Neural progenitor cell (in vitro differentiated cells): ENCODE results near the gene ALK. TPM values are rescaled to one million over a fixed set of nuclear protein-coding genes. Genes with fewer than 3 reads are reported as not detected.

Source experiments
- DNase-seq: peaks from one replicate; pipeline ENCODE4 v3.0.0-alpha.2; 2016; ENCODE audit warnings: low spot score
- H2AFZ ChIP-seq: fragments of 200-600 bp; sonication (generic); replicated peaks from 2 replicates; pipeline ENCODE4 v1.6.1; 2016; ENCODE audit warnings: antibody characterized with exemption
- H3F3A ChIP-seq: fragments of 200-600 bp; sonication (generic); 2 replicates; pipeline ENCODE4 v1.6.1; 2016; ENCODE audit warnings: antibody characterized with exemption, low read depth
- H3K27ac ChIP-seq: fragments of 200-600 bp; sonication (generic); 2 replicates; pipeline ENCODE4 v1.5.1; 2016; ENCODE audit warnings: mild to moderate bottlenecking
- H3K27me3 ChIP-seq: fragments of 200-600 bp; sonication (generic); 2 replicates; pipeline ENCODE4 v1.6.1; 2016; ENCODE audit warnings: mild to moderate bottlenecking, moderate library complexity
- H3K36me3 ChIP-seq: fragments of 200-600 bp; sonication (generic); 2 replicates; pipeline ENCODE4 v1.5.1; 2016
- H3K4me1 ChIP-seq: fragments of 200-600 bp; sonication (generic); 2 replicates; pipeline ENCODE4 v1.6.1; 2016; ENCODE audit warnings: mixed run types
- H3K4me2 ChIP-seq: fragments of 200-600 bp; sonication (generic); 2 replicates; pipeline ENCODE4 v1.6.1; 2016
- H3K4me3 ChIP-seq: fragments of 200-600 bp; sonication (generic); 2 replicates; pipeline ENCODE4 v1.5.1; 2016
- H3K79me2 ChIP-seq: fragments of 200-600 bp; sonication (generic); 2 replicates; pipeline ENCODE4 v1.6.1; 2016; ENCODE audit warnings: low read depth
- H3K9ac ChIP-seq: fragments of 200-600 bp; sonication (generic); 2 replicates; pipeline ENCODE4 v1.6.1; 2016
- H3K9me3 ChIP-seq: fragments of 200-600 bp; sonication (generic); 2 replicates; pipeline ENCODE4 v1.5.1; 2016; ENCODE audit warnings: low read depth
- H4K20me1 ChIP-seq: fragments of 200-600 bp; sonication (generic); 2 replicates; pipeline ENCODE4 v1.6.1; 2016; ENCODE audit warnings: low read depth
- H3K27ac Mint-ChIP-seq: 3 replicates; pipeline ENCODE4 v1.8.0; 2021; ENCODE audit warnings: mixed read lengths
- H3K27me3 Mint-ChIP-seq: 2 replicates; pipeline ENCODE4 v1.8.0; 2022; ENCODE audit warnings: low read depth, mild to moderate bottlenecking, inconsistent platforms, moderate library complexity, mixed read lengths; ENCODE audit not compliant: insufficient read depth
- H3K36me3 Mint-ChIP-seq: 3 replicates; pipeline ENCODE4 v1.8.0; 2021; ENCODE audit warnings: mixed read lengths
- H3K4me1 Mint-ChIP-seq: 3 replicates; pipeline ENCODE4 v1.8.0; 2021; ENCODE audit warnings: mixed read lengths
- H3K4me3 Mint-ChIP-seq: 3 replicates; pipeline ENCODE4 v1.8.0; 2021; ENCODE audit warnings: mild to moderate bottlenecking, moderate library complexity, mixed read lengths
- H3K9me3 Mint-ChIP-seq: 3 replicates; pipeline ENCODE4 v1.8.0; 2020; ENCODE audit warnings: mixed read lengths
- EZH2 ChIP-seq: fragments of 200-600 bp; sonication (generic); IDR thresholded peaks from 2 replicates; pipeline ENCODE4 v1.6.1; 2017; ENCODE audit warnings: antibody characterized with exemption, mild to moderate bottlenecking, moderate library complexity
- EZH2phosphoT487 ChIP-seq: fragments of 200-600 bp; sonication (generic); IDR thresholded peaks from 2 replicates; pipeline ENCODE4 v1.6.1; 2017; ENCODE audit warnings: antibody characterized with exemption
- total RNA-seq: library from RNA; depleted of rRNA; stranded (reverse); fragments of >200 nt; gene quantifications from 2 replicates; pipeline ENCODE4 v1.2.3, GENCODE V29; 2015; ENCODE audit warnings: low replicate concordance
- TF ChIP-seq, protein P1 (sequence below): fragments of 200-600 bp; sonication (generic); IDR thresholded peaks from 2 replicates; pipeline ENCODE4 v1.5.1; 2017; ENCODE audit warnings: antibody characterized with exemption, mild to moderate bottlenecking

Gene ALK
- total RNA-seq, 1 donor from 2014 or later, result not detected

DNA sequence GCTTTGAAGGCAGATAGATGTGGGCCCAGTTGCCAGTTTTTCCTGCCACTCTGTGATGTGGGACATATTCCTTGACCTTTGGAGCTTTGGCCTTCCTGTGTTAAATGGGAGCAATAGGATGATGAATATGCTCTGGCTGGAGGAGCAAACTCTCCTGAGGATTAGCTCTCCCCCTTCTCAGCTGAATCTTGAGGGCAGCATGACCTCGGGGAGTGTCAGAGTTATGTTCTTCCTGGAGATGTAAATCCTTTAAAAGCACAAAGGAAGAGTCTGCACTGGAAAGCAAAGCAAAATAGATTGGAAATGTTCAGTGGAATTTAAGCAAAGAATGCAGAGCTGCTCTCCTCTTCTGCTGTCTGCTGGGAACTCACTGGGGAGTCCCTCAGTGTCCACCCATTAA lies 160.1 kb downstream of the ALK start:
- TF ChIP-seq EZH2phosphoT487 (no peak), EZH2 (no peak)
- TF ChIP-seq, protein P1, sequence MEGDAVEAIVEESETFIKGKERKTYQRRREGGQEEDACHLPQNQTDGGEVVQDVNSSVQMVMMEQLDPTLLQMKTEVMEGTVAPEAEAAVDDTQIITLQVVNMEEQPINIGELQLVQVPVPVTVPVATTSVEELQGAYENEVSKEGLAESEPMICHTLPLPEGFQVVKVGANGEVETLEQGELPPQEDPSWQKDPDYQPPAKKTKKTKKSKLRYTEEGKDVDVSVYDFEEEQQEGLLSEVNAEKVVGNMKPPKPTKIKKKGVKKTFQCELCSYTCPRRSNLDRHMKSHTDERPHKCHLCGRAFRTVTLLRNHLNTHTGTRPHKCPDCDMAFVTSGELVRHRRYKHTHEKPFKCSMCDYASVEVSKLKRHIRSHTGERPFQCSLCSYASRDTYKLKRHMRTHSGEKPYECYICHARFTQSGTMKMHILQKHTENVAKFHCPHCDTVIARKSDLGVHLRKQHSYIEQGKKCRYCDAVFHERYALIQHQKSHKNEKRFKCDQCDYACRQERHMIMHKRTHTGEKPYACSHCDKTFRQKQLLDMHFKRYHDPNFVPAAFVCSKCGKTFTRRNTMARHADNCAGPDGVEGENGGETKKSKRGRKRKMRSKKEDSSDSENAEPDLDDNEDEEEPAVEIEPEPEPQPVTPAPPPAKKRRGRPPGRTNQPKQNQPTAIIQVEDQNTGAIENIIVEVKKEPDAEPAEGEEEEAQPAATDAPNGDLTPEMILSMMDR, result no peak
- H3K4me1 Mint-ChIP-seq, result peaks cover 26% of the 10 kb centered on the region

DNA sequence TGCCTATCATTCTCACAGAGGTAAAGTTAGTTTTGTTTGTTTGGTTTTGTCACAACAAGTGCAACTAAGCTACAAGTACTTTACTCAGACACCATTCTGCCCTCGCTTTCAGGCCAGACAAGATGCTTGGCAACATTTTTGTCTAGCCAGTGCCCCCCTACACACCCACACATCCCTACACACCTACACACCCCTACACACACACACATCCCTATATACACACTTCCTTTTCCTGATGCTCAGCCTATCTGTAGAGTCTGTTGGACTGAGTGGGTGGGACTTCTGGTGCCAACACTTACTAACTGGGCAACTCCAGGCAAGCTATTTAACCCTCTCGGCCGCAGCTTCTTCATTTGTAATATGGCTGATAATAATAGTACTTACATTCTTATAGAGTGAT lies 161.4 kb downstream of the ALK start:
- Histone ChIP-seq H3K4me3 (no peak overlapping the region), H3K9ac (no peak overlapping the region), H2AFZ (no peak overlapping the region), H3K79me2 (no peaks in the 10 kb centered on the region), H4K20me1 (no peaks in the 10 kb centered on the region), H3K36me3 (no peaks in the 10 kb centered on the region), H3F3A (no peaks in the 10 kb centered on the region), H3K4me2 (no peak overlapping the region), H3K9me3 (no peaks in the 10 kb centered on the region), H3K27me3 (no peaks in the 10 kb centered on the region), H3K27ac (no peak overlapping the region), H3K4me1 (peaks cover 13% of the 10 kb centered on the region)
- no peak for TF ChIP-seq EZH2
- TF ChIP-seq, protein P1, result no peak
- no peak for TF ChIP-seq EZH2phosphoT487
- H3K9me3 Mint-ChIP-seq, result no peaks in the 10 kb centered on the region
- no peaks in the 10 kb centered on the region for H3K36me3 Mint-ChIP-seq
- H3K27ac Mint-ChIP-seq, result no peak overlapping the region
- peaks cover 29% of the 10 kb centered on the region for H3K4me1 Mint-ChIP-seq
- no peak for DNase-seq
- H3K27me3 Mint-ChIP-seq, result no peaks in the 10 kb centered on the region
- no peak overlapping the region for H3K4me3 Mint-ChIP-seq

More for the DNA sequence above, 160.1 kb downstream of the ALK start:
- Mint-ChIP-seq H3K36me3 (no peaks in the 10 kb centered on the region), H3K27ac (no peak overlapping the region), H3K9me3 (no peaks in the 10 kb centered on the region), H3K4me3 (no peak overlapping the region), H3K27me3 (no peaks in the 10 kb centered on the region)
- no peak overlapping the region for H2AFZ ChIP-seq
- DNase-seq, result no peak
- no peaks in the 10 kb centered on the region for H4K20me1 ChIP-seq
- no peak overlapping the region for H3K27ac ChIP-seq
- H3F3A ChIP-seq, result no peaks in the 10 kb centered on the region
- H3K36me3 ChIP-seq, result no peaks in the 10 kb centered on the region
- H3K4me3 ChIP-seq, result no peak overlapping the region
- H3K9me3 ChIP-seq, result no peaks in the 10 kb centered on the region
- H3K4me2 ChIP-seq, result no peak overlapping the region
- peaks cover 13% of the 10 kb centered on the region for H3K4me1 ChIP-seq
- H3K27me3 ChIP-seq, result no peaks in the 10 kb centered on the region
- no peak overlapping the region for H3K9ac ChIP-seq
- H3K79me2 ChIP-seq, result no peaks in the 10 kb centered on the region

DNA sequence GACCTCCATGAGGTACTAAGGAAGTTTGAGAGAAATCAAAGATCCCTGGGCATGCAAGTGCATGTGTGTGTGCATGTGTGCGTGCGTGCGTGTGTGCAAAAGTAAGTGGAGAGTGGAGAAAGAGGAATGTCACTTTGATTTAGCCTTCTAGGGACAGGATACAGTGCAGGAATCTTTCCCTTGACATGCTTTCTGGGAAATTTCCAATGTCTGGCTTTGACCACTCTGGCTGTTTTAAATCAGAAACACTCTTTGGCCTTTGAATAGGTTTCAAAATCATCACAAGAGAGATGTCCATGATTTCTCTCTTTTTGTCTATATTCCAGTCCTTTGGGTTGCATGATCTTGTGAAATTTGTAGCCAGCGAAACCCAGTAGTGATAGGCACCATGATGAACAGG lies 162.0 kb downstream of the ALK start:
- H3F3A ChIP-seq, result no peaks in the 10 kb centered on the region
- no peaks in the 10 kb centered on the region for H3K9me3 ChIP-seq
- TF ChIP-seq EZH2 (no peak), EZH2phosphoT487 (no peak)
- TF ChIP-seq, protein P1, result no peak
- Mint-ChIP-seq H3K36me3 (no peaks in the 10 kb centered on the region), H3K4me1 (peaks cover 29% of the 10 kb centered on the region), H3K27ac (no peak overlapping the region), H3K27me3 (no peaks in the 10 kb centered on the region), H3K9me3 (no peaks in the 10 kb centered on the region), H3K4me3 (no peak overlapping the region)
- H3K27me3 ChIP-seq, result no peaks in the 10 kb centered on the region
- no peak overlapping the region for H3K4me2 ChIP-seq
- H3K27ac ChIP-seq, result no peak overlapping the region
- no peak for DNase-seq
- no peak overlapping the region for H2AFZ ChIP-seq
- no peak overlapping the region for H3K4me3 ChIP-seq
- no peaks in the 10 kb centered on the region for H3K36me3 ChIP-seq
- no peak overlapping the region for H3K9ac ChIP-seq
- no peaks in the 10 kb centered on the region for H4K20me1 ChIP-seq
- H3K79me2 ChIP-seq, result no peaks in the 10 kb centered on the region
- H3K4me1 ChIP-seq, result peaks cover 13% of the 10 kb centered on the region
